A673 (cell line): ENCODE data around the gene SUFU.

Source experiments
- CTCF ChIP-seq: fragments of 300-800, 200-600 bp; sonication (generic); conservative IDR thresholded peaks from 2 replicates; pipeline ENCODE4 v1.5.1; 2017; ENCODE audit warnings: low read depth, mild to moderate bottlenecking, antibody characterized with exemption, low read length, moderate library complexity, mixed read lengths
- EZH2 ChIP-seq: fragments of 200-600 bp; sonication (generic); IDR thresholded peaks from 2 replicates; pipeline ENCODE4 v1.6.1; 2017; ENCODE audit warnings: borderline replicate concordance, low read depth, mild to moderate bottlenecking, mixed read lengths, antibody characterized with exemption, low read length; ENCODE audit not compliant: poor library complexity, severe bottlenecking

DNA sequence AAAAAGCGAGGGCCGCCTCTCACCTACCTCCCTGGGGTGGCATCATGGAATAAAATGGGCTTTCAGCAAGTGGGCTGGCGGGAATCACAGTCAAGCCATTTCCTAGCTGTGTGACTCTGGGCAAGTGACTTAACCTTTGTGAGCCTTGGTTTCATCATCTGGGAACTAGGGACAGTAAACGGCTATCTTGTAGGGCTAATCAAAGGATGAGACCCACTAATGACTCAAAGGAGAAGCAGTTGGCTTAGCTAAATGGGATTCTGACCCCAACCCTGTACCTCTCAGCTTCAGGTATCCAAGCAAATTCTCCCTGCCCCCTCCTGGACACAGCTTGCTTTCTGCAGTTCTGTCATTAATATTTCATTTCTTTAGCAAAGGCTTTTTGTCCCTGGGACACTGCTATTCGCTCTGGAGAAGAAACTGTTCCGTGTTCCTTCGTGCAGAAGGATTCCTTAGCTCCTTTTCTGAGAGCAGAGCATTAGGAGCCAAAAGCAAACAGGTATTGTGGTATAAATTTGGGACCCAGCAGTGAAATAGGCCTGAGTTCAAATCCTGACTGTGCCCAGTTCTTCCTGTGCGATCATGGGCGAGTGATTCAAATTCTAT, 166.4 kb downstream of the SUFU start:
- no peak for TF ChIP-seq EZH2
- no peak for TF ChIP-seq CTCF
